DMS114 treated with DMSO at 0.1 percent for 48 hours (cell line): ENCODE results near the gene NEK8.

Source experiments
- DNase-seq: peaks from one replicate; lab custom pipeline; 2025; ENCODE audit not compliant: unreplicated experiment; lab: John Stamatoyannopoulos, UW

Gene NEK8

GRCh38 chr17:28728364-28729200 is at the start of gene NEK8:
Gene NEK8, plus strand, starts transcription at chr17:28728788. Its CDS starts 26 bp downstream, at chr17:28728814.
- peak; percentile 83 for DNase-seq

GRCh38 chr17:28682655-28683054 is 45.9 kb upstream of the NEK8 start:
- no peak for DNase-seq

- DNase-seq, result peak; percentile 16
Measured at GRCh38 chr17:28684963-28685362, 43.6 kb upstream of the NEK8 start.

- no peak for DNase-seq
Measured at GRCh38 chr17:28685366-28685765, 43.2 kb upstream of the NEK8 start.

- DNase-seq, result no peak
Measured at GRCh38 chr17:28686296-28686695, 42.3 kb upstream of the NEK8 start.

- no peak for DNase-seq
Measured at GRCh38 chr17:28688481-28688880, 40.1 kb upstream of the NEK8 start.

- DNase-seq, result no peak
Measured at GRCh38 chr17:28689011-28689410, 39.6 kb upstream of the NEK8 start.

- no peak for DNase-seq
Measured at GRCh38 chr17:28693869-28694268, 34.7 kb upstream of the NEK8 start.

GRCh38 chr17:28698253-28698941 is 30.2 kb upstream of the NEK8 start:
- DNase-seq, result no peak

GRCh38 chr17:28700278-28700677 is 28.3 kb upstream of the NEK8 start:
- DNase-seq, result no peak

GRCh38 chr17:28700830-28701492 is 27.6 kb upstream of the NEK8 start:
- DNase-seq, result no peak

- DNase-seq, result no peak
Measured at GRCh38 chr17:28702026-28702751, 26.4 kb upstream of the NEK8 start.

- DNase-seq, result no peak
Measured at GRCh38 chr17:28702752-28703150, 25.8 kb upstream of the NEK8 start.

GRCh38 chr17:28703552-28704218 is 24.9 kb upstream of the NEK8 start:
- no peak for DNase-seq

GRCh38 chr17:28704219-28704858 is 24.2 kb upstream of the NEK8 start:
- DNase-seq, result no peak

GRCh38 chr17:28705074-28705659 is 23.4 kb upstream of the NEK8 start:
- DNase-seq, result no peak

GRCh38 chr17:28705728-28706334 is 22.8 kb upstream of the NEK8 start:
- no peak for DNase-seq

- no peak for DNase-seq
Measured at GRCh38 chr17:28706471-28707338, 21.9 kb upstream of the NEK8 start.
